Stimulated activated CD8-positive, alpha-beta memory T cell treated with anti-CD3 and anti-CD28 coated beads, Interleukin-7, amount 100 ng/mL, for 48 hours (primary cell): ENCODE data around the gene ZCCHC8.
"Not testable (repeated sequence)": the region's sequence is repeated elsewhere in the genome, so short reads cannot be mapped to it uniquely, and the experiment has no call there.

ENCODE experiments used
- DNase-seq, 2 donors: peaks; one replicate each; pipeline ENCODE4 v3.0.0-alpha.2; 2020; ENCODE audit warnings: low read depth in 1 of 2; ENCODE audit errors: extremely low read depth in 1 of 2

The ZCCHC8 gene

DNA sequence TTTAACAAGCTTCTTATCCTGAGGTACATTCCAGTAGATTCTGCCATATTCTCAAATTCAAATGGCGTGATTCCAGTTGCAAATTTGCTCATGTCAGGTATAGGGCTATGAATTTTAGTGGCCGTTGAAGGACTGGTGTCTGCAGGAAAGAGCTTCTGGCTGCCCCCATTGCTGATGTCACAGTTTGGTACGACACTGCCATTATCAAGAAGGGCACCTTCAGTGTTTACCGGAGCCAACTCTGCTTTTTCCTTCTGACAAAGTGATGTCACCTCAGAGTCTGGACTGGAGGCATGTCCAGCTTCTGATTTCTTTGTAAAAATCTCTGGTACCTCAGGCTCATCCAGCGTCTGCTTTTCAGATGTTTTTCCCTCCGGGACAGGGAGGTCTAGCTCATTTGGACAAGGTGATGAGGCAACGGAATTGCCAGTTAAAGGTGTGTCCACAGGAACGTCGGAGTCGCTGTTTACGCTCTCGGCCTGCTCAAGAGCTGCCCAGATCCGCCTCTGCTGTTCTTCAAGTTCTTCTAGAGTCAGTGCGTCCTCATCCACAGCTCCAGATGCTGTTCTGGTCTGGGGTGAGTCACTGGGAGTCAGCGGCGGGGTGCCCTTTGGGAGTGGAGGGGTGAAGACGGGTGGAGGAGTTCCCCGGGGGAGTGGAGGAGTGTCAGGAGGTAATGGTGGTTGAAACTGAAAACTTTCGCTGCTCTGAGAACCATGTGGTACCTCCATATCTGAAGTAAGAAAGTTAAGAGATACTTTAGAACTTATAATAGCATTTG, 27.0 kb downstream of the ZCCHC8 start:
- DNase-seq = peak; percentile 49 to 55

DNA sequence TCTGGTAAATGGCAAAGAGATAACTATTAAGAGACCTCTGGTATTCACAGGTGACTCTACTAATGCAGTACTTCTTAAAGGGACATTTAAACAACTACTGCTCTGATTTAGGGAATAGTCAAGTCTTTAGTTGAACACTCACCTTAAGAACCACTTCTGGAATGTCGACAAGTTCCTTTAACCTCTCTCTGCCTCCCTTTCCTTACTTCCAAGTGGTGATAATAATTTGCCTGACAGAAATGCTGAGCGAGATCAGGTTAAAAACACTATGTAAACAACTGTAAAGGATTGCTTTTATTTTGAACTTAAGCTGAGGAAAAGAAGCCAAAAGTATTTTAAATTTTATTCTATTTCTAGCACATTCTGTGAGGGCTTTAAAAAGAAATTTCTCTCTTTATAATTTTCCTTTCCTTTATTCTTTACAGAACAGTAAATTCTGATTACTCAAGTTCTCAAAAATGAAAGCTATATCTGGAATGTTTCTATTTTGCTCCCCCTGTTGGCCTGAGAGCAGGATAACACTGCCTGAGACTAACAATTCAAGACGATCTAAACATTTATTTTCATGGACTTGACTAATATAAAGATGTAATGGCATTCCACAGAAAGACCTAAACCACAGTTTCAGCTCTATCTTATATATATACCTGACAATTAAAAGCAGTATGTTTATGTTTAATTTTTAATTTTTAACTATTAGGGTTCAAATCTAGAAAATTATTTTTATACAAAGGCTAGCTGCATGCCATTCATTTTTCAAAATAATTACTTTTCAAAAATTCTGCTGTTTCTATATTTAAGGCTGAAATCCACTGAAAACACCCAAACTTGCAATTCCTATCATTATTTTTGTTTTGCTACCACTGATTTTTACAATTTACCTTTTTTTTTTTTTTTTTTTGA, 29.2 kb downstream of the ZCCHC8 start:
- no peak for DNase-seq

DNA sequence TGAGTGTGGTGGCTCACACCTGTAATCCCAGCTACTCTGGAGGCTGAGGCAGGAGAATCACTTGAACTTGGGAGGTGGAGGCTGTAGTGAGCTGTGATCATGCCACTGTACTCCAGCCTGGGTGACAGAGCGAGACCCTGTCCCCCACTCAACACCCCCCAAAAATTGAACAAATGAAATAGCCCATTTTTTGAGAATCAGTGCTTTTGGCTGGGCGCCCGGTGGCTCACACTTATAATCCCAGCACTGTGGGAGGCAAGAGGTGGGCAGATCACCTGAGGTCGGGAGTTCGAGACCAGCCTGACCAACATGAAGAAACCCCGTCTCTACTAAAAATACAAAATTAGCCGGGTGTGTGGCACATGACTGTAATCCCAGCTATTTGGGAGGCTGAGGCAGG, 30.2 kb downstream of the ZCCHC8 start:
- DNase-seq = not testable (repeated sequence)

DNA sequence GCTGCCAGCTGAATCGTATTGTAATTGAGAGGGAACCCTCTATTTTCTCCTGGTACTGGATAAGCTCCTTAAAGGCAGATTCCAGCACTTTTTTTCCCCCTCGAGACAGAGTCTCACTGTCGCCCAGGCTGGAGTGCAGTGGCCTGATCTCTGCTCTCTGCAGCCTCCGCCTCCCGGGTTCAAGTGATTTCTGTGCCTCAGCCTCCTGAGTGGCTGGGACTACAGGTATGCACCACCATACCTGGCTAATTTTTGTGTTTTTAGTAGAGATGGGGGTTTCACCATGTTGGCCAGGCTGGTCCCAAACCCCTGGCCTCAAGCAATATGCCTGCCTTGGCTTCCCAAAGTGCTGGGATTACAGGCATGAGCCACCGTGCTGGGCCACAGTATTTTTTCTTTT, 30.9 kb downstream of the ZCCHC8 start:
- DNase-seq = not testable (repeated sequence)

DNA sequence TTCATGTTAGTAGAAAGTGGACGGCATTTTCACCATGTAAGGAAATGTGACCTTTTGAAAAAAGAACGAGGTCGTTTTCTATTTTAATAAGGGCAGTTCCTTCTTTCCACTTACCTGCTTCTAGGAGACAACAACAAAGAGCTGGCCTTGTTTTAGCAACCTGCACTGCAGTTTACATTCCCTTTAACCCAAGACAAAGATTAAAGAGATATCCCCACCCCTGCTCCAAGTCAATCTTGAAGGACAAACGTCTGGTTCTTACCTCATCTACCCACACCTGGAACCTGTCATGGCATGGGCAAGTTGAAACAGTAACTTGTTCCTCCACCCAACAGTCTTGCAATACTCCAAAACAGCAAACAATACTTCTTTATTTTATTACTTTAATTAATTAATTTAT, 32.7 kb downstream of the ZCCHC8 start:
- no peak for DNase-seq

DNA sequence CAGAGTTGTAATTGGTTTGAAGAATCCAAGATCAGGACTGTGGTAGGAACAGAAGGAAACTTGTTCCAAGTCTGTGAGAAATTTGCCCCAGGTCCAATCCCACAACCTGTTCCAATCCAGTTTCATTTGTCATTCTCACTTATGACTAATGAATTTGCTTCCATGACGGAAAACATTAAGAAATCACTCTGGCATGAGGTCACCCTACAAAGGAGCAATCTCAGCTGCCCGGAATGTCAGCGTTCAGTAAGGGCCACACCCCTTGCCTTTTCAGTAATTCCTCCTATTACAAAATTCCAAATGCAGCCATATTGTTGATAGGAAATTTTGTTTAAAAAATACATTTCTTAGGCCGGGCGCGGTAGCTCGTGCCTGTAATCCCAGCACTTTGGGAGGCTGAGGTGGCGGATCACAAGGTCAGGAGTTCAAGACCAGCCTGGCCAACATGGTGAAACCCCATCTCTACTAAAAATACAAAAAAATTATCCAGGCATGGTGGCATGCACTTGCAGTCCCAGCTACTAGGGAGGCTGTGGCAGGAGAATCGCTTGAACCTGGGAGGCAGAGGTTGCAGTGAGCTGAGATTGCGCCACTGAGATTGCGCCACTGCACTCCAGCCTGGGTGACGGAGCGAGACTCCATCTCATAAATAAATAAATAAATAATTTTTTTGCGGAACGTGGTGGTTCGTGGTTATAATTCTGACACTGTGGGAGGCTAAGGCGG, 36.3 kb downstream of the ZCCHC8 start:
- not testable (repeated sequence) for DNase-seq

DNA sequence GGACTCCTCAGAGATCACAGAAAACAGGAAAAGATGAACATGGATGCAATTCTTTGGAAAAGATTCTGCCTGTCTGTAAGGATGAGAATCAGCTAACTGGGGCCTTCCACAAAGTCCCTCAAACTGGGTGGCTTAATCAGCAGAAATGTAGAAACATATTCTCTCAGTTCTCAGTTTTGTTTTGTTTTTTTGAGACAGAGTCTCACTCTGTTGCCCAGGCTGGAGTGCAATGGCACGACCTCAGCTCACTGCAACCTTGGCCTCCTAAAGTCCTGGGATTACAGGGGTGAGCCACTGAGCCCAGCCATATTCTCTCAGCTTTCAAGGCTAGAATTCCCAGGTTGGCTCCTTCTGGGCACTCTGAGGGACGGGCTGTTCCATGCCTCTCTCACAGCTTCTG, 40.1 kb downstream of the ZCCHC8 start:
- DNase-seq = no peak

DNA sequence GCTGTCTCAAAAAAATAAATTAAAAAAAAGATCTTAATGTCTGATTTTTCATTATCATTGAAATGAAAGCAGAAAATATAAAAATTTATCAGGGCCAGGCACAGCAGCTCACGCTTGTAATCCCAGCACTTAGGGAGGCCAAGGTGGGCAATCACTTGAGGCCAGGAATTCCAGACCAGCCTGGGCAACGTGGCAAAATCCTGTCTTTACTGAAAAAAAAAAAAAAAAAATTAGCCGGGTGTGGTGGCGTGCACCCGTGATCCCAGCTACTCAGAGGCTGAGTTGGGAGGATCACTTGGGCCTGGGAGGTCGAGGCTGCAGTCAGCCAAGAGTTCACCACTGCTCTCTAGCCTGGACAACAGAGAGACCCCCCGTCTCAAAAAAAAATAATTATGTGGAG, 40.7 kb downstream of the ZCCHC8 start:
- DNase-seq = no peak

DNA sequence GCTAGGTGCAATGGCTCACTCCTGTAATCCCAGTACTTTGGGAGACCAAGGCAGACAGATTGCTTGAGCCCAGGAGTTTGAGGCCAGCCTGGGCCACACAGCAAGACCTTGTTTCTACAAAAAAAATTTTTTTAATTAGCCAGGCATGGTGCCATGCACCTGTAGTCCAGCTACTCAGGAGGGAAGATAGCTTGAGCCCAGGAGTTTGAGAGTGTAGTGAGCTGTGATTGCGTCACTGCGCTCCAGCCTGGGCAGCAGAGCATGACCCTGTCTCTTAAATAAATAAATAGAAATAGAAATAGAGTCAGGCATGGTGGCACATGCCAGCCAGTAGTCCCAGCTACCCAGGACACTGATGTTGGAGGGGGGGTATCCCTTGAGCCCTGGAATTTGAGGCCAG, 41.5 kb downstream of the ZCCHC8 start:
- DNase-seq = no peak

DNA sequence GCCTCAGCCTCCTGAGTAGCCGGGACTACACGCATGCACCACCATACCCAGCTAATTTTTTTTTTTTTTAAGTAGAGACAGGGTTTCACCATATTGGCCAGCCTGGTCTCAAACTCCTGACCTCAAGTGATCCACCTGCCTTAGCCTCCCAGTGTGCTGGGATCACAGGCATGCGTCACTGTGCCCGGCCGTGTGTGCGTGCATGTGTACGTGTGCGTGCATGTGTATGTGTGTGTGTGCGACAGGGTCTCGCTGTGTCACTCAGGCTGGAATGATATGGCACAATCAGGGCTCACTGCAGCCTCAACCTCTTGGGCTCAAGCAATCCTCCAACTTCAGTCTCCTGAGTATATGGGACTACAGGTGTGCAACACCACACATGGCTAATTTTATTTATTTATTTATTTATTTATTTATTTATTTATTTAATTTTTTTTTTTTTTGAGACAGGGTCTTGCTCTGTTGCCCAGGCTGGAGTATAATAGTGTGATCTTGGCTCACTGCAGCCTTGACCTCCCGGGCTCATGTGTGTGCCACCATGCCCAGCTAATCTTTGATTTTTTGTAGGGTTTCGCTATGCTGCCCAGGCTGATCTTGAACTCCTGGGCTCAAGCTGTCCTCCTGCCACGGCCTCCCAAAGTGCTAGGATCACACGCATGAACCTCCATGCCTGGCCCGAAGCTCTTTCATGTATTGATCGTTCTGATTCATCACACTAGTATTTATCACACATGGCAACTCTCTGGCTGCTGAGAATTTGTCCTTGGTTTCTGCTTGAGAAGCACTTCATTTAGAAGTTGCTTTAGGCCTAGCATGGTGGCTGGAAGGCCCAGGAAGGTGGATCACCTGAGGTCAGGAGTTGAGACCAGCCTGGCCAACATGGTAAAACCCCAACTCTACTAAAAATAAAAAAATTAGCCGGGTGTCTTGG, 42.4 kb downstream of the ZCCHC8 start:
- DNase-seq = no peak

DNA sequence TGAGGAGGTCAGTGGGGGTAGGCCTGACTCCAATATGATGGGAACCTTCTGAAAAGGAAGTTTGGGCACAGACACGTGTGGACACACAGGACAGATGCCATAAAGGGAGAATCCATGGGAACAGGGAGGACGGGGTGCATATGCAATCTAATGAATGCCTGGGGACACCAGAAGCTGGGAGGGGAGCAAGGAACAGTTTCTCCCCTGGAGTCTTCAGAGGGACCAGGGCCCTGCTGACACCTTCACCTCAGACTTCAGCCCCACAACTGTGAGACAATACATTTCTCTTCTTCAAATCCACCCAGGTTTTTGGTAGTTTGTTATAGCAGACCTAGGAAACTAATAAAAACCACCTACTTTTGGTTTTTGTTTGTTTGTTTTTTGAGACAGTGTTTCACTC, 43.1 kb downstream of the ZCCHC8 start:
- DNase-seq = no peak

DNA sequence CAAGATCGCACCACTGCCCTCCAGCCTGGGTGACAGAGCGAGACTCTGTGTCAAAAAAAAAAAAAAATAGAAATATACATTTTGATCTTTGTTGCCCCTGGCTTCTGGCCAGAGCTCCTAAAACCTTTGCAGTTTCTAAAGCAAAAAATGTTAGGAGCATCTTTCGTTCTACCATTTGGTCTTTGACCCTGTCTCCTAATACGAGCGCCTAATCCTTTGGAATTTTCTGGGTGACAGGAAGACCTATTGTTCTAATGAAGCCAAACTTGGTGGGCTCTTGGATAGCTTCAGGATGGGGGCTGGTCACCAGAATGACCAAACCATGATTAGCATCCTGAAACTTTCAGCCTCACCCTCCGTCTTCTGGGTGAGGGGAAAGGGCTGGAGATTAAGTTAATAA, 46.0 kb downstream of the ZCCHC8 start:
- DNase-seq = no peak

DNA sequence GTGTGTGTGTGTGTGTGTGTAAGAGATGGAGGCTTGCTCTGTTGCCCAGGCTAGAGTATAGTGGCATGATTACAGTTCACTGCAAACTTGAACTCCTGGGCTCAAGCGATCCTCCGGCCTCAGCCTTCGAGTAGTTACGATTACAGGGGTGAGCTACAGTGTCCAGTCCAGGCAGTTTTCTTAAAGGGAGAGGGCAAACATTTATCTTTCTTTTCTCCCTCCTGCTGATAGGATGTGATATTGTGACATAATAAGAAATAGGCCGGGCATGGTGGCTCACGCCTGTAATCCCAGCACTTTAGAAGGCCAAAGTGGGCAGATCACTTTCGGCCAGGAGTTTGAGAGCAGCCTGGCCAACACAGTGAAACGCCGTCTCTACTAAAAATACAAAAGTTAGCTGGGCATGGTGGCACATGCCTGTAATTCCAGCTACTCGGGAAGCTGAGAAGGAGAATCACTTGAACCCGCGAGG, 46.4 kb downstream of the ZCCHC8 start:
- DNase-seq = no peak

DNA sequence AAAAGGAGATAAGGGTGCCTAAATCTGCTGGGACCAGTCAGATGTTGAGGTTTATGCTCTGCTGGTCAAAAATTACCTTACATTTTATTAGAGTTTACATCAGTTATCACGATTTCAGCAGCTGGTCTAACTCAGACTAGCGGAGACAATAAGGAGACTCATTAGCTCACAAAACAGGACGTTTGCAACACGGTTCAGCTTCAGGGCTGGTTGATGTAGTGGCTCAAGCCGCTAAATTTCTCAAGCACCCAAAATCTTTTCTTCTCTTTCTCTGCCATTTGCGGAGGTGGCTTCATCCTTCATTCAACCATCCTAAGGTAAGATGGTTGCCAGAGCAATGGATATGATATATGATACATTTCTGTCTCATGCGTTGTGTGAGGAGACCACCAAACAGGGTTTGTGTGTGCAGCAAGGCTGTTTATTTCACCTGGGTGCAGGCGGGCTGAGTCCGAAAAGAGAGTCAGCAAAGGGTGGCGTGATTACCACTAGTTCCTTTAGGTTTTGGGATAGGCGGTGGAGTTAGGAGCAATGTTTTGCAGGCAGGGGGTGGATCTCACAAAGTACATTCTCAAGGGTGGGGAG, 47.9 kb downstream of the ZCCHC8 start:
- DNase-seq = no peak

DNA sequence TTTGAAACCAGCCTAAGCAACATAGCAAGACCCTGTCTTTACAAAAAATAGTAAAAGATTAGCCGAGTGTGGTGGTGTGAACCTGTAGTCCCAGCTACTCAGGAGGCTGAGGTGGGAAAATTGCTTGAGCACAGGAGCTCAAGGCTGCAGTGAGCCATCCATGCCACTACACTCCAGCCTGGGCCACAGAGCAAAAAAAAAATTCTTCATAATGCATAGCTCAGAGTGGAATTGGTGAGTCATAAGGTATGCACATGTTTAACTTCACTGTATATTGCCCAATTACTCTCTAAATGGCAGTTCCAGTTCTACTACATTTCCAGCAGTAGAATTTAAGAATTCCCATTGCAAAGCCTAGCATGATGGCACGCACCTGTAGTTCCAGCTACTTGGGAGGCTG, 51.4 kb downstream of the ZCCHC8 start:
- DNase-seq = no peak

DNA sequence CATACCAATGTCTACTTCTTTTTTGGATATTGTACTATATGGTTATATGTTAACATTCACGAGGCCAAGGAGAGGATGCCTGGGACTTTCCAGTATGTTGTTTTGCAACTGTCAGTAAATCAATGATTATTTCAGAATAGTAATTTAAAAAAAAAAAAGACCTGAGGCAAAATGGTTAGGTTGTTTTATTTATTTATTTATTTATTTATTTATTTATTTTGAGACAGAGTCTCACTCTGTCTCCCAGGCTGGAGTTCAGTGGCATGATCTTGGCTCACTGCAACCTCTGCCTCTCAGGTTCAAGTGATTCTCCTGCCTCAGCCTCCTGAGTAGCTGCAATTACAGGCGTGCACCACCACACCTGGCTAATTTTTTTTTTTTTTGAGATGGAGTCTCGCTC, 52.9 kb downstream of the ZCCHC8 start:
- DNase-seq = not testable (repeated sequence)

DNA sequence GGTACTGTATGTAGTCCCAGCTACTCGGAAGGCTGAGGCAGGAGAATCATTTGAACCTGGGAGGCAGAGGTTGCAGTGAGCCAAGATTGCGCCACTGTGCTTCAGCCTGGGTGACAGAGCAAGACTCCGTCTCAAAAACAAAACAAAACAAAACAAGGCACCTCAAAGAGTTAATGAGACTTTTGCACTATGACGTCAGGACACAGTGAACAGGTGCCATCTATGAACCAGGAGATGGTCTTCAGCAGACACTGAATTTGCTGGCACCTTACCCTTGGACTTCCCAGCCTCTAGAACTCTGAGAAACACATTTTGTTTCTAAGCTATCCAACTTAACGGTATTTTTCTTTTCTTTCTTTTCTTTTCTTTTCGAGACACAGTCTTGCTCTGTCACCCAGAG, 54.3 kb downstream of the ZCCHC8 start:
- DNase-seq = not testable (repeated sequence)

DNA sequence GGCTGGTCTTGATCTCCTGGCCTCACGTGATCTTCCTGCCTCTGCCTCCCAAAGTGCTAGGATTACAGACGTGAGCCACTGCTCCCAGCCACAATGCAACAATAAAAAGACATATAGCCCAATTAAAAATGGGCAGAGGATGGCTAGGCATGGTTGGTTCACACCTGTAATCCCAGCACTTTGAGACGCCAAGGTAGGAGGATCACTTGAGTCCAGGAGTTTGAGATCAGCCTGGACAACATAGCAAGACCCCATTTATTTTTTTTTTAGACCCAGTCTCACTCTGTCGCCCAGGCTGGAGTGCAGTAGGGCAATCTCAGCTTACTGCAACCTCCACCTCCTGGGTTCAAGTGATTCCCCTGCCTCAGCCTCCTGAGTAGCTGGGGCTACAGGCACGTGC, 56.7 kb downstream of the ZCCHC8 start:
- DNase-seq = not testable (repeated sequence)

DNA sequence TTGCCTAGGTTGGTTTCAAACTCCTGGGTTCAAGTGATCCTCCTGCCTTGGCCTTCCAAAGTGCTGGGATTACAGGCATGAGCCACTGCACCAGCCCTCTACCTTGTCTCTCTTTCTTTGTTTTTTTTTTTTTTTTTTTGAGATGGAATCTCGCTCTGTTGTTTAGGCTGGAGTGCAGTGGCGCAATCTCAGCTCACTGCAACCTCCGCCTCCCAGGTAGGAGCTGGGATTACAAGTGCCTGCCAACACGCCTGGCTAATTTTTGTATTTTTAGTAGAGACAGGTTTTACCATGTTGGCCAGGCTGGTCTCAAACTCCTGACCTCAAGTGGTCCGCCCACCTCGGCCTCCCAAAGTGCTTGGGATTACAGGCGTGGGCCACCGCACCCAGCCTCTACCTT, 61.9 kb downstream of the ZCCHC8 start:
- not testable (repeated sequence) for DNase-seq

DNA sequence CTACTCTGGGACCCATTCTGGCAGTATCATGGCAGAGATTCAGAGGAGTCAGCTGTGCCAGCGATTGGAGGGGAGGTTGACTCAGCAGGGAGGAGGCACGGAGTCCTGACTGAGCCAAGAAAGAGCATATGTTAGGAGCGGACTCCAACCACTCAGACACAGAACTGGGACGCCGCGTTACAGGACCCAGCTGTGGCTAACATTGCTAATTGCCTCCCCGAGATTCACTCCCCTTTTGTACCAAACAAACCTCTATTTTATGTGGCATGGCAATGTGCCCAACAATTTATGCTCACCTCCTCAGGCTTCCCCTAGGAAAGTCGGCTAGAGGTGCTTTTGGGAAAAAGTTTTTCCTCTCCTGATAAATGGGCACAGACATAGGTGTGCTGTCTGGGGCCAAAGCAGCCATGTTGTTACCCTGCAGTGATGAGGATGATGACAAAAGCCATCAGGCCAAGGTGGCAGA, 63.0 kb downstream of the ZCCHC8 start:
- DNase-seq = no peak
